ENCODE data around the gene SORCS3. TPM values are rescaled to one million over a fixed set of nuclear protein-coding genes. Genes with fewer than 3 reads are reported as not detected.

Gene SORCS3
- total and polyA plus RNA-seq, 10 of the 15 experiments (the other 5 are each of a cell fraction or from before 2014, with no cell fraction given): 0.01 to 0.04 (median 0.02) TPM; not detected in 7

GRCh38 chr10:105239311-105240219, 598.5 kb downstream of the SORCS3 start:
- RAD21 ChIA-PET (ENCODE audit: unreplicated experiment): no interaction called here
- TF ChIP-seq SPI1 (IDR thresholded peaks at IDR 0.05; ENCODE audit: borderline replicate concordance, insufficient read depth, low read depth, low read length) (no peak), CBFB (IDR thresholded peaks at IDR 0.05; ENCODE audit: low read depth) (no peak), PAX5 (IDR thresholded peaks at IDR 0.05; ENCODE audit: borderline replicate concordance, low read depth, low read length) (no peak), CBX3 (IDR thresholded peaks at IDR 0.05; ENCODE audit: borderline replicate concordance, low read depth) (no peak), E2F8 (IDR thresholded peaks at IDR 0.05; ENCODE audit: low read depth, partially characterized antibody) (no peak), SMAD5 (IDR thresholded peaks at IDR 0.05; ENCODE audit: low read depth) (no peak), POU2F2 (IDR thresholded peaks at IDR 0.05; ENCODE audit: borderline replicate concordance, low read depth, low read length) (no peak), JUND (IDR thresholded peaks at IDR 0.05; ENCODE audit: low read depth, low read length) (no peak), ATF7 (IDR thresholded peaks at IDR 0.05; ENCODE audit: low read depth) (no peak), YBX1 (IDR thresholded peaks at IDR 0.05) (no peak), ZNF24 (IDR thresholded peaks at IDR 0.05) (no peak), CHD2 (IDR thresholded peaks at IDR 0.05; ENCODE audit: borderline replicate concordance, low read depth, low read length) (no peak), PAX8 (IDR thresholded peaks at IDR 0.05) (no peak), MTA2 (IDR thresholded peaks at IDR 0.05; ENCODE audit: low read depth) (no peak), BHLHE40 (IDR thresholded peaks at IDR 0.05; ENCODE audit: borderline replicate concordance in 1 of 2, low read depth in 2 of 2, low read length in 1 of 2) (no peak), REST (IDR thresholded peaks at IDR 0.05; ENCODE audit: low read depth, low read length) (no peak)

More at GRCh38 chr10:105239311-105240219, 598.5 kb downstream of the SORCS3 start:
- no peak overlapping the region for H3K9ac ChIP-seq (ENCODE audit: control insufficient read depth, insufficient read depth, low read length)
- no peak overlapping the region for H3K4me2 ChIP-seq (ENCODE audit: control insufficient read depth, insufficient read depth)
- POLR2A ChIA-PET: no interaction called here
- 32% methylated on average over 2 of the region's 2 CpGs for WGBS (ENCODE audit: insufficient coverage, insufficient replicate concordance, low lambda C conversion rate, missing lambda C conversion rate)
- H3K27ac ChIP-seq (ENCODE audit: control insufficient read depth, insufficient read depth): no peak overlapping the region
- H3K79me2 ChIP-seq (ENCODE audit: control insufficient read depth, insufficient read depth, low read length): no peaks in the 10 kb centered on the region
- BruUV-seq (replicated peaks): no TSS peak
- no peaks in the 10 kb centered on the region for H3K27me3 ChIP-seq (replicated peaks in 1 of 2; ENCODE audit: control insufficient read depth in 2 of 2, insufficient read depth in 2 of 2, low read length in 1 of 2)
- FAIRE-seq: no peak
- in situ Hi-C loops (cut with MboI): no loop called here
- no peaks in the 10 kb centered on the region for H3K36me3 ChIP-seq (ENCODE audit: control insufficient read depth in 2 of 2, insufficient read depth in 2 of 2, low read length in 1 of 2)
- CTCF ChIA-PET: no interaction called here
- no peak for ATAC-seq
- H3K4me1 ChIP-seq (ENCODE audit: control insufficient read depth, insufficient read depth, low read length): no peaks in the 10 kb centered on the region
- DNase-seq (ENCODE audit: low read depth, low spot score): no peak
- no peaks in the 10 kb centered on the region for H4K20me1 ChIP-seq (ENCODE audit: control insufficient read depth, insufficient read depth)
- H3K4me3 ChIP-seq: no peak overlapping the region
- SMC1A ChIA-PET (ENCODE audit: uncharacterized antibody, unreplicated experiment): no interaction called here
- no peak overlapping the region for H2AFZ ChIP-seq (ENCODE audit: control insufficient read depth, low read depth, low read length)
- no peaks in the 10 kb centered on the region for H3K9me3 ChIP-seq (replicated peaks; ENCODE audit: control insufficient read depth, insufficient read depth, low read length)
- intact Hi-C loops (cut with micrococcal nuclease; ENCODE audit: unreplicated experiment): no loop called here

All from GM12878 (cell line).